H9 (cell line): Measurements from ENCODE around the gene ZNF487. TPM values are rescaled to one million over a fixed set of nuclear protein-coding genes. Genes with fewer than 3 reads are reported as not detected.

Experiments used
- DNase-seq: peaks from one replicate; pipeline ENCODE4 v3.0.0-alpha.2; 2017
- H2AFZ ChIP-seq: one replicate; pipeline ENCODE4 v1.6.1; 2013; ENCODE audit warnings: mild to moderate bottlenecking, low read length, control low read depth, moderate library complexity
- H2AK5ac ChIP-seq: 2 replicates; pipeline ENCODE4 v1.6.1; 2013; ENCODE audit warnings: low read length, control low read depth, mixed read lengths; ENCODE audit not compliant: insufficient read length
- H2BK120ac ChIP-seq: one replicate; pipeline ENCODE4 v1.6.1; 2013; ENCODE audit warnings: low read depth, mild to moderate bottlenecking, low read length, control low read depth, inconsistent platforms; ENCODE audit not compliant: poor library complexity, severe bottlenecking
- H2BK12ac ChIP-seq: 2 replicates; pipeline ENCODE4 v1.6.1; 2013; ENCODE audit warnings: low read length, control low read depth, mixed read lengths, low read depth; ENCODE audit not compliant: insufficient read length
- H2BK15ac ChIP-seq: 2 replicates; pipeline ENCODE4 v1.6.1; 2013; ENCODE audit warnings: low read depth, low read length, control low read depth
- H2BK20ac ChIP-seq: one replicate; pipeline ENCODE4 v1.6.1; 2013; ENCODE audit warnings: low read depth, mild to moderate bottlenecking, low read length, control low read depth, inconsistent platforms; ENCODE audit not compliant: poor library complexity, severe bottlenecking
- H2BK5ac ChIP-seq: 2 replicates; pipeline ENCODE4 v1.6.1; 2013; ENCODE audit warnings: low read length, control low read depth, mixed read lengths; ENCODE audit not compliant: insufficient read length
- H3K14ac ChIP-seq: 2 replicates; pipeline ENCODE4 v1.6.1; 2013; ENCODE audit warnings: low read length, control low read depth; ENCODE audit not compliant: insufficient read depth
- H3K18ac ChIP-seq: 2 replicates; pipeline ENCODE4 v1.6.1; 2013; ENCODE audit warnings: low read depth, mild to moderate bottlenecking, mixed read lengths, low read length, control low read depth; ENCODE audit not compliant: insufficient read length
- H3K23ac ChIP-seq: 2 replicates; pipeline ENCODE4 v1.6.1; 2013; ENCODE audit warnings: low read length, control low read depth, mixed read lengths, low read depth; ENCODE audit not compliant: insufficient read length
- H3K23me2 ChIP-seq: 2 replicates; pipeline ENCODE4 v1.6.1; 2013; ENCODE audit warnings: low read depth, mild to moderate bottlenecking, mixed read lengths, low read length, control low read depth; ENCODE audit not compliant: insufficient read length, poor library complexity, severe bottlenecking
- H3K27ac ChIP-seq: 2 replicates; pipeline ENCODE4 v1.5.1; 2013; ENCODE audit warnings: low read length, control low read depth, mixed read lengths, low read depth; ENCODE audit not compliant: insufficient read length
- H3K27me3 ChIP-seq: 2 replicates; pipeline ENCODE4 v1.6.1; 2013; ENCODE audit warnings: low read length, control low read depth, inconsistent platforms; ENCODE audit not compliant: insufficient read depth
- H3K4ac ChIP-seq: 2 replicates; pipeline ENCODE4 v1.6.1; 2013; ENCODE audit warnings: low read depth, mild to moderate bottlenecking, control low read depth, inconsistent platforms, low read length, moderate library complexity
- H3K4me1 ChIP-seq: 2 replicates; pipeline ENCODE4 v1.6.1; 2013; ENCODE audit warnings: low read length, control low read depth, inconsistent platforms; ENCODE audit not compliant: insufficient read depth
- H3K4me2 ChIP-seq: 2 replicates; pipeline ENCODE4 v1.6.1; 2013; ENCODE audit warnings: low read length, control low read depth, mixed read lengths; ENCODE audit not compliant: insufficient read length, insufficient read depth
- H3K56ac ChIP-seq: 2 replicates; pipeline ENCODE4 v1.6.1; 2013; ENCODE audit warnings: low read depth, mild to moderate bottlenecking, mixed read lengths, low read length, control low read depth; ENCODE audit not compliant: insufficient read length
- H3K79me1 ChIP-seq: 2 replicates; pipeline ENCODE4 v1.6.1; 2013; ENCODE audit warnings: low read depth, mild to moderate bottlenecking, moderate library complexity, low read length, control low read depth, inconsistent platforms; ENCODE audit not compliant: insufficient read depth, poor library complexity, severe bottlenecking
- H3K79me2 ChIP-seq: 2 replicates; pipeline ENCODE4 v1.6.1; 2013; ENCODE audit warnings: low read length, control low read depth, inconsistent platforms; ENCODE audit not compliant: insufficient read depth
- H3K9ac ChIP-seq: 2 replicates; pipeline ENCODE4 v1.6.1; 2013; ENCODE audit warnings: low read length, control low read depth, mixed read lengths; ENCODE audit not compliant: insufficient read length; ENCODE audit errors: extremely low read depth
- H3K9me3 ChIP-seq: one replicate; pipeline ENCODE4 v1.6.1; 2013; ENCODE audit warnings: low read depth, low read length, inconsistent platforms; ENCODE audit not compliant: control insufficient read depth
- H3T11ph ChIP-seq: one replicate; pipeline ENCODE4 v1.6.1; 2013; ENCODE audit warnings: mild to moderate bottlenecking, low read length, control low read depth, inconsistent platforms
- H4K20me1 ChIP-seq: one replicate; pipeline ENCODE4 v1.6.1; 2013; ENCODE audit not compliant: control insufficient read depth, insufficient read length, insufficient read depth
- H4K5ac ChIP-seq: 2 replicates; pipeline ENCODE4 v1.6.1; 2013; ENCODE audit warnings: low read depth, mild to moderate bottlenecking, mixed read lengths, low read length, control low read depth; ENCODE audit not compliant: insufficient read length
- H4K8ac ChIP-seq: replicated peaks from 2 replicates; pipeline ENCODE4 v1.6.1; 2013; ENCODE audit warnings: low read length, control low read depth, mixed read lengths, low read depth; ENCODE audit not compliant: insufficient read length
- H4K91ac ChIP-seq: 2 replicates; pipeline ENCODE4 v1.6.1; 2013; ENCODE audit warnings: low read depth, mild to moderate bottlenecking, moderate library complexity, mixed read lengths, low read length, control low read depth; ENCODE audit not compliant: insufficient read length
- H3K27ac Mint-ChIP-seq, 3 experiments: 2 replicates in 2 of 3; 3 replicates in 1 of 3; pipeline ENCODE4 v1.8.0; 2020 to 2021; ENCODE audit warnings: mixed read lengths in 3 of 3, mild to moderate bottlenecking in 1 of 3, moderate library complexity in 1 of 3
- H3K27me3 Mint-ChIP-seq: 2 replicates; pipeline ENCODE4 v1.8.0; 2021; ENCODE audit warnings: low read depth, mild to moderate bottlenecking, moderate library complexity, mixed read lengths
- H3K36me3 Mint-ChIP-seq, 3 experiments: 2 replicates in 2 of 3; 3 replicates in 1 of 3; pipeline ENCODE4 v1.8.0; 2020 to 2021; ENCODE audit warnings: low read depth in 3 of 3, mixed read lengths in 3 of 3; ENCODE audit not compliant: insufficient read depth in 1 of 3
- H3K4me1 Mint-ChIP-seq, 2 experiments: 2 replicates each; pipeline ENCODE4 v1.8.0; 2020; ENCODE audit warnings: mixed read lengths in 2 of 2
- H3K4me3 Mint-ChIP-seq, 2 experiments: 2 replicates in 1 of 2; 3 replicates in 1 of 2; pipeline ENCODE4 v1.8.0; 2020 to 2021; ENCODE audit warnings: mild to moderate bottlenecking in 2 of 2, mixed read lengths in 2 of 2, moderate library complexity in 1 of 2
- H3K9me3 Mint-ChIP-seq, 2 experiments: 2 replicates in 1 of 2; 3 replicates in 1 of 2; pipeline ENCODE4 v1.8.0; 2020; ENCODE audit warnings: mild to moderate bottlenecking in 2 of 2, mixed read lengths in 2 of 2, moderate library complexity in 1 of 2
- WGBS: extraction: QIAGEN DNeasy Blood & Tissue Kit; methylation state at CpG from one replicate; pipeline ENCODE4 v1.1.7; 2013; ENCODE audit warnings: missing lambda C conversion rate, low lambda C conversion rate, mixed read lengths; ENCODE audit not compliant: insufficient read length; ENCODE audit errors: extremely low coverage; 5-methylcytosine and 5-hydroxymethylcytosine counted together
- total RNA-seq: library from RNA; stranded (reverse); gene quantifications from 2 replicates; pipeline ENCODE4 v1.2.1, GENCODE V29; 2021
- TF ChIP-seq, protein P1 (sequence below): fragments of 200-600 bp; sonication (generic); conservative IDR thresholded peaks from 3 replicates; pipeline ENCODE4 v1.8.0; 2021; ENCODE audit warnings: antibody characterized with exemption, mild to moderate bottlenecking

The ZNF487 gene
- total RNA-seq, 1 experiment from 2014 or later = 1.4 TPM

DNA sequence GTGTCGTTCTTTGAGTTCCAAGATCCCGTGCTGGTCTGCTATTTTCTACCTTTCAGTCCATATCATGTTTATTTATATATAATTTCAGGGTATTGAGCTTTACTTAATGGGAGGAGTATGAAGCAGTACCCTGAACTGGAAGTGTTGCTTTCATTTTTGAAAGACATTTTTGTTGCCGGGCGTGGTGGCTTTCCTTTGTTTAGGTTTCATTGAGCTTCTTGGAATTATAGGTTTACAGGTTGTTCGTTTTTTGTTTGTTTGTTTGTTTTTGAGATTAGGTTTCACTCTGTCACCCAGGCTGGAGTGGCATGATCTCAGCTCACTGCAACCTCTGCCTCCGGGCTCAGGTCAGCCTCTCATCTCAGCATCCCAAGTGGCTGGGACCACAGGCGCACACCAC is 7.4 kb downstream of the ZNF487 start:
- no peak for DNase-seq
- H2AFZ ChIP-seq = no peak overlapping the region
- H3K27ac Mint-ChIP-seq = no peak overlapping the region
- H2BK15ac ChIP-seq = no peak overlapping the region
- no peak overlapping the region for H3K14ac ChIP-seq
- H3K4me3 Mint-ChIP-seq = no peak overlapping the region
- H3K36me3 Mint-ChIP-seq = peaks cover 11 to 22% (median 13%) of the 10 kb centered on the region in 3 experiments
- no peak overlapping the region for H2BK5ac ChIP-seq
- no peak overlapping the region for H3K27ac ChIP-seq
- H2BK120ac ChIP-seq = no peak overlapping the region
- WGBS = no CpG with 5 or more reads among the region's 7 CpGs
- no peak overlapping the region for H4K5ac ChIP-seq
- H3T11ph ChIP-seq = no peak overlapping the region
- no peaks in the 10 kb centered on the region for H4K20me1 ChIP-seq
- H3K4me1 Mint-ChIP-seq = no peaks in the 10 kb centered on the region
- H2AK5ac ChIP-seq = no peak overlapping the region
- H3K4me2 ChIP-seq = no peak overlapping the region
- no peaks in the 10 kb centered on the region for H3K79me1 ChIP-seq
- H3K23ac ChIP-seq = no peak overlapping the region
- no peaks in the 10 kb centered on the region for H3K23me2 ChIP-seq
- peaks cover 6% of the 10 kb centered on the region for H3K9me3 ChIP-seq
- peaks cover 24 to 27% of the 10 kb centered on the region in 2 experiments for H3K9me3 Mint-ChIP-seq
- TF ChIP-seq, protein P1, sequence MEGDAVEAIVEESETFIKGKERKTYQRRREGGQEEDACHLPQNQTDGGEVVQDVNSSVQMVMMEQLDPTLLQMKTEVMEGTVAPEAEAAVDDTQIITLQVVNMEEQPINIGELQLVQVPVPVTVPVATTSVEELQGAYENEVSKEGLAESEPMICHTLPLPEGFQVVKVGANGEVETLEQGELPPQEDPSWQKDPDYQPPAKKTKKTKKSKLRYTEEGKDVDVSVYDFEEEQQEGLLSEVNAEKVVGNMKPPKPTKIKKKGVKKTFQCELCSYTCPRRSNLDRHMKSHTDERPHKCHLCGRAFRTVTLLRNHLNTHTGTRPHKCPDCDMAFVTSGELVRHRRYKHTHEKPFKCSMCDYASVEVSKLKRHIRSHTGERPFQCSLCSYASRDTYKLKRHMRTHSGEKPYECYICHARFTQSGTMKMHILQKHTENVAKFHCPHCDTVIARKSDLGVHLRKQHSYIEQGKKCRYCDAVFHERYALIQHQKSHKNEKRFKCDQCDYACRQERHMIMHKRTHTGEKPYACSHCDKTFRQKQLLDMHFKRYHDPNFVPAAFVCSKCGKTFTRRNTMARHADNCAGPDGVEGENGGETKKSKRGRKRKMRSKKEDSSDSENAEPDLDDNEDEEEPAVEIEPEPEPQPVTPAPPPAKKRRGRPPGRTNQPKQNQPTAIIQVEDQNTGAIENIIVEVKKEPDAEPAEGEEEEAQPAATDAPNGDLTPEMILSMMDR = no peak
- no peak overlapping the region for H4K8ac ChIP-seq
- H3K56ac ChIP-seq = no peak overlapping the region
- no peak overlapping the region for H4K91ac ChIP-seq
- no peak overlapping the region for H3K18ac ChIP-seq
- H3K27me3 ChIP-seq = no peaks in the 10 kb centered on the region
- H3K79me2 ChIP-seq = no peaks in the 10 kb centered on the region
- no peak overlapping the region for H2BK20ac ChIP-seq
- H3K4ac ChIP-seq = no peak overlapping the region
- H2BK12ac ChIP-seq = no peak overlapping the region
- H3K9ac ChIP-seq = no peak overlapping the region
- peaks cover 3% of the 10 kb centered on the region for H3K27me3 Mint-ChIP-seq
- H3K4me1 ChIP-seq = no peaks in the 10 kb centered on the region
